HG03196 (cell line): Measurements from ENCODE around the gene ATF1.
"Not testable (repeated sequence)": the region's sequence is repeated elsewhere in the genome, so short reads cannot be mapped to it uniquely, and the experiment has no call there.

Experiments used
- ATAC-seq: cut with Tn5 transposase; IDR thresholded peaks from one replicate; pipeline ENCODE4 v1.9.1; 2021; ENCODE audit not compliant: unreplicated experiment

Gene ATF1

GRCh38 chr12:50855218-50855617 lies 91.3 kb downstream of the ATF1 start:
- ATAC-seq: not testable (repeated sequence)

- ATAC-seq: not testable (repeated sequence)
Measured at GRCh38 chr12:50855679-50856078, 91.8 kb downstream of the ATF1 start.

GRCh38 chr12:50859621-50860310 lies 95.9 kb downstream of the ATF1 start:
- no peak for ATAC-seq

GRCh38 chr12:50862316-50862715 lies 98.4 kb downstream of the ATF1 start:
- ATAC-seq: no peak

- ATAC-seq: no peak
Measured at GRCh38 chr12:50865266-50865665, 101.4 kb downstream of the ATF1 start.

- not testable (repeated sequence) for ATAC-seq
Measured at GRCh38 chr12:50868881-50869280, 105.0 kb downstream of the ATF1 start.
